Chondrocyte (in vitro differentiated cells): ENCODE data around the gene CAPN5. TPM values are rescaled to one million over a fixed set of nuclear protein-coding genes. Genes with fewer than 3 reads are reported as not detected.
A peak's percentile ranks its signal among the peaks of the same experiment; 100 is the strongest.

Source experiments
- DNase-seq: peaks from one replicate; pipeline ENCODE4 v3.0.0; 2021; ENCODE audit warnings: mixed read lengths, low spot score
- H3K27ac Mint-ChIP-seq: one replicate; pipeline ENCODE4 v1.8.0; 2021; ENCODE audit warnings: mild to moderate bottlenecking, moderate library complexity, mixed read lengths; ENCODE audit not compliant: unreplicated experiment
- H3K27me3 Mint-ChIP-seq: 2 replicates; pipeline ENCODE4 v1.8.0; 2021; ENCODE audit warnings: low read depth, mixed read lengths
- H3K36me3 Mint-ChIP-seq: 2 replicates; pipeline ENCODE4 v1.8.0; 2021; ENCODE audit warnings: low read depth, mixed read lengths
- H3K4me1 Mint-ChIP-seq: 2 replicates; pipeline ENCODE4 v1.8.0; 2021; ENCODE audit warnings: low read depth, mild to moderate bottlenecking, mixed read lengths
- H3K4me3 Mint-ChIP-seq: one replicate; pipeline ENCODE4 v1.8.0; 2021; ENCODE audit warnings: mild to moderate bottlenecking, moderate library complexity, mixed read lengths; ENCODE audit not compliant: unreplicated experiment
- H3K9me3 Mint-ChIP-seq: 2 replicates; pipeline ENCODE4 v1.8.0; 2021; ENCODE audit warnings: low read depth, mixed read lengths
- total RNA-seq: library from RNA; stranded (reverse); gene quantifications from 3 replicates; pipeline ENCODE4 v1.2.1, GENCODE V29; 2021
- TF ChIP-seq, protein P1 (sequence below): fragments of 200-600 bp; sonication (generic); IDR thresholded peaks from 2 replicates; pipeline ENCODE4 v1.5.0; 2021; ENCODE audit warnings: antibody characterized with exemption, mild to moderate bottlenecking, moderate library complexity

The CAPN5 gene
- total RNA-seq, 1 donor from 2014 or later: 11.9 TPM

DNA sequence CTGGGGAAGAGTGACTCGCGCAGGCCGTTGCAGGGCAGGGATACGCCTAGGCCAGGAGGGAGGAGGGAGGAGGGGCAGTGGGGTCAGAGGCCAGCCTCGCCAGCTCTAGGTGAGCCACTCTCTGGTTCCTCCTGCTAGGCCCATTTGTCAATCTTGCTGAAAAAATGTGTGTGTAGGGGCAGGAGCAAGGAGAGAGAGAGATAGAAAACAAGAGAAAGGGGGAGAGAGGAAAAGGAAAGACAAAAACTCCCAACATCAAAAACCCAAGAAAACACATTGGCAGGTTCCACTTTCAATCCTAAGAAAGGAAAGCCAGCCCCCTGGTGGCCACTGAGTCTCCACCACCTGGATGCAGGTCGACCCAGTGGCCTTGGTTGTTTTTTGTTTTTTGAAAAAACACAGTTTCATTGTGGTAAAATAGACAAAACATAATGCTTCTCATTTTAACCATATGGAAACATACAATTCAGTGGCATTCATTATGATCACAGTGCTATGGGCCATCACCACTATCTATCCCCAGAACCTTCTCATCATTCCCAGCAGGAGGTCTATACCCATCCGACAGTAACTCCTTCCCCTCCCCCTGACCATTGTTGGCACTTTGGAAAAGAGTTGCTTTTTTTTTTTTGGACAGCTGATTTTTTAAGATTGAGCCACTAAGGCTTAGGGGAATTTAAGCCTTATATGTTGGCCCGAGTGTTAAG is 46.8 kb downstream of the CAPN5 start:
- H3K27me3 Mint-ChIP-seq: no peaks in the 10 kb centered on the region
- no peaks in the 10 kb centered on the region for H3K36me3 Mint-ChIP-seq
- TF ChIP-seq, protein P1, sequence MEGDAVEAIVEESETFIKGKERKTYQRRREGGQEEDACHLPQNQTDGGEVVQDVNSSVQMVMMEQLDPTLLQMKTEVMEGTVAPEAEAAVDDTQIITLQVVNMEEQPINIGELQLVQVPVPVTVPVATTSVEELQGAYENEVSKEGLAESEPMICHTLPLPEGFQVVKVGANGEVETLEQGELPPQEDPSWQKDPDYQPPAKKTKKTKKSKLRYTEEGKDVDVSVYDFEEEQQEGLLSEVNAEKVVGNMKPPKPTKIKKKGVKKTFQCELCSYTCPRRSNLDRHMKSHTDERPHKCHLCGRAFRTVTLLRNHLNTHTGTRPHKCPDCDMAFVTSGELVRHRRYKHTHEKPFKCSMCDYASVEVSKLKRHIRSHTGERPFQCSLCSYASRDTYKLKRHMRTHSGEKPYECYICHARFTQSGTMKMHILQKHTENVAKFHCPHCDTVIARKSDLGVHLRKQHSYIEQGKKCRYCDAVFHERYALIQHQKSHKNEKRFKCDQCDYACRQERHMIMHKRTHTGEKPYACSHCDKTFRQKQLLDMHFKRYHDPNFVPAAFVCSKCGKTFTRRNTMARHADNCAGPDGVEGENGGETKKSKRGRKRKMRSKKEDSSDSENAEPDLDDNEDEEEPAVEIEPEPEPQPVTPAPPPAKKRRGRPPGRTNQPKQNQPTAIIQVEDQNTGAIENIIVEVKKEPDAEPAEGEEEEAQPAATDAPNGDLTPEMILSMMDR: peak; percentile 81
- DNase-seq: no peak
- H3K4me3 Mint-ChIP-seq: no peak overlapping the region
- peak overlapping the region; percentile 22 for H3K27ac Mint-ChIP-seq
- peaks cover 15% of the 10 kb centered on the region for H3K4me1 Mint-ChIP-seq
- H3K9me3 Mint-ChIP-seq: no peaks in the 10 kb centered on the region

GRCh38 chr11:77114089-77114463 is 47.3 kb downstream of the CAPN5 start:
- Mint-ChIP-seq H3K36me3 (no peaks in the 10 kb centered on the region), H3K4me1 (peaks cover 11% of the 10 kb centered on the region), H3K4me3 (no peak overlapping the region), H3K9me3 (no peaks in the 10 kb centered on the region), H3K27ac (no peak overlapping the region), H3K27me3 (no peaks in the 10 kb centered on the region)
- peak; percentile 43 for DNase-seq
- TF ChIP-seq, protein P1: no peak

DNA sequence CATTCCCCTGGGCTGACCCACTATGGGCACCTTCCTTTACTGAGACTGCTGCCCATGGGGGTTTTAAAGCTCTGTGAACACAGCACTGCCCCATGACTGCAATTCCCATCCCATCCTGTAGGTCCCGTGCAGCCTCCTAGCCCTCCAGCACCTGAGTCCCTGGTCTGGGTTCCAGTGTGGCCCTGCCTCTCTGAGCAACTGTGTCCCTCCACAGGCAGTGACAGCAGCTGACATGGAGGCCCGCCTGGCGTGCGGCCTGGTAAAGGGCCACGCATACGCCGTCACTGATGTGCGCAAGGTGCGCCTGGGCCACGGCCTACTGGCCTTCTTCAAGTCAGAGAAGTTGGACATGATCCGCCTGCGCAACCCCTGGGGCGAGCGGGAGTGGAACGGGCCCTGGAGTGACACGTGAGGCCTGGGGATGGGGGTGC is 48.4 kb downstream of the CAPN5 start:
- peak; percentile 91 for DNase-seq
- Mint-ChIP-seq H3K4me3 (no peak overlapping the region), H3K27ac (no peak overlapping the region), H3K27me3 (no peaks in the 10 kb centered on the region), H3K36me3 (no peaks in the 10 kb centered on the region), H3K9me3 (no peaks in the 10 kb centered on the region), H3K4me1 (peaks cover under 1% of the 10 kb centered on the region)
- TF ChIP-seq, protein P1: peak; percentile 43

DNA sequence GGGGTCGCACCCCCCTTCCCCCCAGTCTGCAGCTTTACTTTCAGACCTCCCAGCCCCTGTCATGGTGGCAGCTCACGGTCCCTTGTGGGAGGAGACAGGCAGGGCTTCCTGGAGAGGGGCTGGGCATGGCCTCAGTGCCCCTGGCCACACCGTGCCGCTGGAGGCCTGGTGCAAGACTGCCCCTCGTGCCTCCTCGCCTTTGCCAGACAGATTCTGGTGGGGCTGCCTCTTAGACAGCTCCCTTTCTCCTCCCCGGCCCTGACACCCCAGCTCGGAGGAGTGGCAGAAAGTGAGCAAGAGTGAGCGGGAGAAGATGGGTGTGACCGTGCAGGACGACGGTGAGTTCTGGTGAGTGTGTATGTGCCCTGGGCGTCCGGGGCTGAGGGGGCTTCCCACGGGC is 49.2 kb downstream of the CAPN5 start:
- TF ChIP-seq, protein P1: no peak
- Mint-ChIP-seq H3K4me1 (no peaks in the 10 kb centered on the region), H3K27me3 (no peaks in the 10 kb centered on the region), H3K4me3 (no peak overlapping the region), H3K9me3 (no peaks in the 10 kb centered on the region), H3K36me3 (peaks cover 4% of the 10 kb centered on the region), H3K27ac (no peak overlapping the region)
- peak; percentile 76 for DNase-seq

GRCh38 chr11:77117492-77117891 is 50.7 kb downstream of the CAPN5 start:
- Mint-ChIP-seq H3K4me1 (no peaks in the 10 kb centered on the region), H3K36me3 (peaks cover 5% of the 10 kb centered on the region), H3K27me3 (no peaks in the 10 kb centered on the region), H3K27ac (no peak overlapping the region), H3K4me3 (no peak overlapping the region), H3K9me3 (no peaks in the 10 kb centered on the region)
- DNase-seq: peak; percentile 46
- TF ChIP-seq, protein P1: no peak
